ENCODE measurements around the gene SFTPB.

SFTPB gene

GRCh38 chr2:85644909-85645308 is 23.1 kb downstream of the SFTPB start:
- CTCF ChIA-PET: interaction anchor here (2.2 kb wide), 1 partner anchor 8 kb away, joined by 12 read pairs; no protein-coding TSS in a partner anchor
- no peaks in the 10 kb centered on the region for H3K9me3 ChIP-seq (ENCODE audit: control insufficient read depth, insufficient read depth, low read depth, low read length)
- TF ChIP-seq ZNF639 (tag by site-specific recombination; IDR thresholded peaks at IDR 0.05): no peak
- no peak for TF ChIP-seq ZNF155 (tag by site-specific recombination; IDR thresholded peaks at IDR 0.05)
- TF ChIP-seq ZNF660 (tag by site-specific recombination; IDR thresholded peaks at IDR 0.05): no peak
- no peak for TF ChIP-seq SP7 (tag by site-specific recombination; IDR thresholded peaks at IDR 0.05)
- TF ChIP-seq ZSCAN30 (tag by site-specific recombination; IDR thresholded peaks at IDR 0.05): no peak
- no peak for TF ChIP-seq ZBTB8A (tag by site-specific recombination; IDR thresholded peaks at IDR 0.05)
- TF ChIP-seq ZNF571 (tag by site-specific recombination; IDR thresholded peaks at IDR 0.05): no peak
- no peak for TF ChIP-seq ZNF549 (tag by site-specific recombination; IDR thresholded peaks at IDR 0.05)
- no peak for TF ChIP-seq YY2 (tag by site-specific recombination; IDR thresholded peaks at IDR 0.05)
- no peak for TF ChIP-seq GFI1B (tag by site-specific recombination; IDR thresholded peaks at IDR 0.05)
- no peak for TF ChIP-seq ZNF350 (tag by site-specific recombination; IDR thresholded peaks at IDR 0.05)
- no peak for TF ChIP-seq ZNF391 (tag by site-specific recombination; IDR thresholded peaks at IDR 0.05; ENCODE audit: borderline replicate concordance, low read depth)
- TF ChIP-seq ZNF768 (tag by site-specific recombination; IDR thresholded peaks at IDR 0.05): no peak
- no peak for TF ChIP-seq ZNF37A (tag by site-specific recombination; IDR thresholded peaks at IDR 0.05)
- no peak for TF ChIP-seq KLF1 (tag by site-specific recombination; IDR thresholded peaks at IDR 0.05)
- TF ChIP-seq ZNF280C (tag by site-specific recombination; IDR thresholded peaks at IDR 0.05): no peak
- peaks cover 82 to 97% of the 10 kb centered on the region in 2 experiments for H3K36me3 ChIP-seq (ENCODE audit: control insufficient read depth in 2 of 2, insufficient read depth in 1 of 2, low read length in 2 of 2)
- POLR2A ChIA-PET: interaction anchor here (0.7 to 1.3 kb wide), 2 partner anchors 39 to 466 kb away, joined by 3 read pairs; no protein-coding TSS in a partner anchor
- H3K27ac ChIP-seq (ENCODE audit: extremely low read depth, low read depth, low read length): no peak overlapping the region
- H3K4me1 ChIP-seq (ENCODE audit: control insufficient read depth, insufficient read depth, low read length): no peaks in the 10 kb centered on the region
- no peak overlapping the region for H3K4me3 ChIP-seq (ENCODE audit: low read depth, low read length)

DNA sequence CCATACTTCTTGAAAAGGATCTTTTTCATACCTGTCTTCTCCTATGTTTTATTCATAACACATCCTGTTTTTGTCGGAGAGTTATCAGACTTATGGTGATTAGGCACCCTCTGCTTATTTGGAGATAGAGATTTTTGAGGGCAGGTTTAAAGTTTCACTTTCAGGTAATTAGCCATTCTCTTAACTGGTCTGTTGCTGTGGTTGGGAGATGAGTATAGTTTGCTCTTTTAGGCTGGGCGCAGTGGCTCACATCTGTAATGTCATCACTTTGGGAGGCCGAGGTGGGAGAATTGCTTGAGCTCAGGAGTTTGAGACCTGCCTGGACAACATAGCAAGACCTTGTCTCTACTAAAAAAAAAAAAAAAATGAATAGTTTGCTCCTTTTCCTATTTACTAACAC is 25.3 kb downstream of the SFTPB start:
- Histone ChIP-seq H3K27ac (ENCODE audit: extremely low read depth, low read depth, low read length) (no peak overlapping the region), H3K4me1 (ENCODE audit: control insufficient read depth, insufficient read depth, low read length) (no peaks in the 10 kb centered on the region), H3K4me3 (ENCODE audit: low read depth, low read length) (no peak overlapping the region), H3K9me3 (ENCODE audit: control insufficient read depth, insufficient read depth, low read depth, low read length) (no peaks in the 10 kb centered on the region), H3K36me3 (ENCODE audit: control insufficient read depth in 2 of 2, insufficient read depth in 1 of 2, low read length in 2 of 2) (peaks cover 93 to 96% of the 10 kb centered on the region in 2 experiments)
- ChIA-PET CTCF (interaction anchor here (0.6 to 1.5 kb wide), 4 partner anchors 8 to 171 kb away, joined by 3 to 6 read pairs (median 4); no protein-coding TSS in a partner anchor), POLR2A (interaction anchor here (0.6 to 0.7 kb wide), 2 partner anchors 174 to 212 kb away, joined by 3 to 4 read pairs; no protein-coding TSS in a partner anchor)
- no peak for TF ChIP-seq ZNF561 (tag by site-specific recombination; IDR thresholded peaks at IDR 0.05; ENCODE audit: borderline replicate concordance)
- TF ChIP-seq, protein P1, sequence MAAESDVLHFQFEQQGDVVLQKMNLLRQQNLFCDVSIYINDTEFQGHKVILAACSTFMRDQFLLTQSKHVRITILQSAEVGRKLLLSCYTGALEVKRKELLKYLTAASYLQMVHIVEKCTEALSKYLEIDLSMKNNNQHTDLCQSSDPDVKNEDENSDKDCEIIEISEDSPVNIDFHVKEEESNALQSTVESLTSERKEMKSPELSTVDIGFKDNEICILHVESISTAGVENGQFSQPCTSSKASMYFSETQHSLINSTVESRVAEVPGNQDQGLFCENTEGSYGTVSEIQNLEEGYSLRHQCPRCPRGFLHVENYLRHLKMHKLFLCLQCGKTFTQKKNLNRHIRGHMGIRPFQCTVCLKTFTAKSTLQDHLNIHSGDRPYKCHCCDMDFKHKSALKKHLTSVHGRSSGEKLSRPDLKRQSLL (tag by site-specific recombination; IDR thresholded peaks at IDR 0.05): no peak

GRCh38 chr2:85635636-85636035 is 32.4 kb downstream of the SFTPB start:
- CTCF ChIA-PET: interaction anchor here (0.9 to 3.3 kb wide), 14 partner anchors 8 to 178 kb away, joined by 3 to 37 read pairs (median 12); no protein-coding TSS in a partner anchor
- POLR2A ChIA-PET: interaction anchor here (2.3 kb wide), 1 partner anchor 96 kb away, joined by 9 read pairs; the partner anchor contains the start of gene MAT2A
- H3K9me3 ChIP-seq (ENCODE audit: control insufficient read depth, insufficient read depth, low read depth, low read length): no peaks in the 10 kb centered on the region
- TF ChIP-seq IKZF3 (tag by site-specific recombination; IDR thresholded peaks at IDR 0.05) (no peak), ZNF140 (tag by site-specific recombination; IDR thresholded peaks at IDR 0.05) (no peak), SETDB1 (IDR thresholded peaks at IDR 0.05; ENCODE audit: insufficient read length, low read length) (no peak), ZNF341 (tag by site-specific recombination; IDR thresholded peaks at IDR 0.05; ENCODE audit: low read depth) (no peak)
- H3K4me3 ChIP-seq (ENCODE audit: low read depth, low read length): no peak overlapping the region
- H3K36me3 ChIP-seq (ENCODE audit: control insufficient read depth in 2 of 2, insufficient read depth in 1 of 2, low read length in 2 of 2): peaks cover 92 to 93% of the 10 kb centered on the region in 2 experiments
- H3K4me1 ChIP-seq (ENCODE audit: control insufficient read depth, insufficient read depth, low read length): no peaks in the 10 kb centered on the region
- no peak overlapping the region for H3K27ac ChIP-seq (ENCODE audit: extremely low read depth, low read depth, low read length)
